HG02852 (cell line): ENCODE results near the gene HEPACAM.
"Not testable (repeated sequence)": the region's sequence is repeated elsewhere in the genome, so short reads cannot be mapped to it uniquely, and the experiment has no call there.

ENCODE experiments used
- ATAC-seq: cut with Tn5 transposase; IDR thresholded peaks from one replicate; pipeline ENCODE4 v1.9.1; 2021; ENCODE audit warnings: mild to moderate bottlenecking, moderate library complexity; ENCODE audit not compliant: unreplicated experiment

HEPACAM gene, protein sequence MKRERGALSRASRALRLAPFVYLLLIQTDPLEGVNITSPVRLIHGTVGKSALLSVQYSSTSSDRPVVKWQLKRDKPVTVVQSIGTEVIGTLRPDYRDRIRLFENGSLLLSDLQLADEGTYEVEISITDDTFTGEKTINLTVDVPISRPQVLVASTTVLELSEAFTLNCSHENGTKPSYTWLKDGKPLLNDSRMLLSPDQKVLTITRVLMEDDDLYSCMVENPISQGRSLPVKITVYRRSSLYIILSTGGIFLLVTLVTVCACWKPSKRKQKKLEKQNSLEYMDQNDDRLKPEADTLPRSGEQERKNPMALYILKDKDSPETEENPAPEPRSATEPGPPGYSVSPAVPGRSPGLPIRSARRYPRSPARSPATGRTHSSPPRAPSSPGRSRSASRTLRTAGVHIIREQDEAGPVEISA

DNA sequence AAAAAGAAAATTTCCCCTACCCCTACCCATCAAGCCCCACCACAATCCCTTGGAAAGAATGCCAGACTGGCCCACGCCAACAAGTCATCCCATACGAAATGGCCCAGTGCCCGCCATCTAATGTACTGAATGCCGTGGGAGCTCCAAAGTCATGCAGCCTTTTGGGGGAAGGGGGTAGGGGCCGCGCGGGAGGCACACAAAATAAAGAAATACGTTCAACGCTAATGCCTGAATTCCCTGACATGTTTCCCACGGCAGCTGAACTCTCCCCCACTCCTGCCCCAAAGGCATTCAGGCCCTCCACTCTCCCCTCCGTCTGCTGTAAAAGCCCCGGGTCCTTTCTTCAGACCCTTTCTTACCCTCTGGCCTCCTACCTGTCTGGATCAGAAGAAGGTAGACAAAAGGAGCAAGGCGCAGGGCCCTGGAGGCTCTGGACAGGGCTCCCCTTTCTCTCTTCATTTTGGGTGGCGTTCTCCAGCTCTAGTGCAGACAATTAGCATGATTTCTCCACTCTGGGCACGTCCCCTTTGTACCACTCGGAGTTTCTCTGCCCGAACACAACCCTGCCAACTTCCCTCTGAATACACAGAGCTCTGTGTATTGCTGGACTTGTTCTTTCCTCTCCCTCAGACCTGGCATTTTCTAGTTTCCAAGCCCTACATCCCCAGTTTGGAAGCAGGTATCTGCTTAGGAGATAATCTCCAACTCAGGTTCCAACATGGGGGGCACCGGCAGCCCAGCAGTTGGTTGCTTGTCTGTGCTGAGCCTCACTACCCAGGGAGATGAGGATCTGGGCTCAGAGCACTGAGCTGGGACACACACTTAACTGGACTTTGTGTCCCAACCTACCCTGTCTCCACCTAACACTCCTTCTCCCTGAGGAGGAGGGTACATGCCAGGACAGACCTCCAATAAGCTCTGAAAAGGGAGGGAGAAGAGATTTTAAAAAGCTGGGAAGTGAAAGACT is at the start of gene HEPACAM:
HEPACAM (minus strand) TSS at position 500 of the 967 bp plus-strand sequence; CDS start at position 459, 41 bp downstream.
- ATAC-seq: no peak

DNA sequence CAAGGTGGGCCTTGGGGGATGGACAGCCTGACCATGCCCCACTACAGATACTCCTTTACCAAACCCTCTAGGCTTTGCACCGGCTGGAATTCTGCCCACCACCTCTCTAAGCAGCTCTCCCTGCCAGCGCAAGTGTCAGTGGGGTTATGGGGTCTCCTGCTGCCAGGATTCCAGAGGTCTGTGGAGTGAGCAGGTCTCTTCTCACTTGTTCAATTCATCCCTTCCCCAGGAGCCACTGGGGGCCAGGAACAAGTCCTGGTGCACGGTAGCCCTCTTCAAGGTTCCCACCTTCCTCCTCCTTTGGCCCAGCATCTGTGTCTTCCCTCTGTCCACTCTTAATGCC is 48.6 kb upstream of the HEPACAM start:
- ATAC-seq: no peak

DNA sequence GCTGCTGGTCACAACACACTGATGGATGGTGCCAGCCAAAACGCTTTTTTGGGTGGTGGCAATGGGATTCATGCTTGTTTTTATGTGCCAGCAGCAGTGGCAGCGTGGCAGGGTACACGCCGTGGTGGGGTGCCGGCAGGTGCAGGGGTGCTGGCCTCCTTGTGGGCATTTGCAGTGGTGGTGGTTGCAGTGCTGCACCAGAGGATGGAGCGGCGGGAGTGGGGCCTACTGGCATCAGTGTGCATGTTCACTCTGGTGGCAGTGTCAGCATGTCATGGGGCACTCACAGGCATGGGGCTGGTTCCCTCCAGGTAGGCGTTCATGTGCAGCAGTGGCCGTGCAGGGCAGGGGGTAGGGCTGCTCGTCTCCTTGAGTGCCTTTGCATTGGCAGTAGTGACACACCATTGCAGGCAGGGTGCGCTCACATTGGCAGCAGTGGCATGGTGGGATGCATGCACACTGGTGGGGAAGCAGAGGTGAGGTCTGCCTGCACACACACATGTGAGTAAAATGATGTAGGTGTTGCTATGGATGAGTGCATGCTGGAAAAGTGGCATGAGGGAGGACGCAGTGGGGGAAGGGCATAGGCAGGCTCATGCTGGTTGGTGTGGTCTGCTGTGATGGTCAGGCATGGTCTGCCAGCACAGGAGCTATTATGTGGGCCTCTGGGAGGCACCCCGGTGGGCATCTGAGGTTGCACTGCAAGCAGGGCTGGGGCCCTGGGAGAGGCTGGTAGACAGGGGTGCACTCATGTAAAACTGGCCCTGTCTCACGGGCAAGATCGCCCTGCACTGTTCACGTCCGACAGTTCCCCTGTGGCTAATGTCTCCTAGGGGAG is 48.0 kb upstream of the HEPACAM start:
- no peak for ATAC-seq

DNA sequence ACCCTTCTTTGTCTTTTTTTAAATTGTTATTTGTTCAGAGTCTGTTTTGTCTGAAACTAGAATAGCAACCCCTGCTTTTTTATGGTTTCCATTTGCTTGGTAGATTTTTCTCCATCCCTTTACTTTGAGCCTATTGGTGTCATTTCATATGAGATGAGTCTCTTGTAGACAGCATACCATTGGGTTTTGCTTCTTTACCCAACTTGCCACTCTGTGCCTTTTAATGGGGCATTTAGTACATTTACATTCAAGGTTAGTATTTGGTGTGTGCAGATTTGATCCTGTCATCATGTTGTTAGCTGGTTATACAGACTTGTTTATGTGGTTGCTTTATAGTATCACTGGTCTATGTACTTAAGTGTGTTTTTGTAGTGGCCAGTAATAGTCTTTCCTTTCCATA is 46.2 kb upstream of the HEPACAM start:
- ATAC-seq: no peak

DNA sequence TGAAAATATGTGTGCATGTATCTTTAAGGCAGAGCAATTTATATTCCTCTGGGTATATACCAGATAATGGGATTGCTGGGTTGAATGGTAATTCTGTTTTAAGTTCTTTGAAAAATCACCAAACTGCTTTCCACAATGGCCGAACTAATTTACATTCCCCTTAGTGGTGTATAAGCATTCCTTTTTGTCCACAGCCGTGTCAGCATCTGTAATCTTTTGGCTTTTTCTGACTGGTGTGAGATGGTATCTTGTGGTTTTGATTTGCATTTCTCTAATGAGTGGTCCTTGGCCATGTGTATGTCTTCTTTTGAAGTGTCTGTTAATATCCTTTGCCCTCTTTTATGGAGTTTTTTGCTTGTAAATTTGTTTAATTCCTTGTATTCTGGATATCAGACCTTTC is 42.5 kb upstream of the HEPACAM start:
- ATAC-seq: no peak

DNA sequence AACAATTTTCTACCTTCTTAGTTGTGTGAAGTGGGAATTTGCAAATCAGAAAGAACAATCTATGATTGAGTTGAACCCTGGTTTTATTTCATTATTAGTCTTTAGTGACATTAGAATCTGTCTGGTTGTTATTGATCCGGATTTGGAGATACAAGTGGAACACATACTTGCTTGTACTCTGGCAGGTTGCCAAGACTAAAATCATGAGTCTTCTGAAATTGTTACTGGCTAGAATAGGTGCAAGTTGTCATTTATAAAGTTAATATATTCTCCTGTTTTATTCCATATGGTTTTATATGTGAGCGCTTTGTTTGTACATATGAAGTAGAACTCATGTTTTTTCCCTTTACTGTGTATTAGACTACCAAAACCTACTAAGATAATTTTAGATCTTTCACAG is 41.2 kb upstream of the HEPACAM start:
- ATAC-seq: no peak

DNA sequence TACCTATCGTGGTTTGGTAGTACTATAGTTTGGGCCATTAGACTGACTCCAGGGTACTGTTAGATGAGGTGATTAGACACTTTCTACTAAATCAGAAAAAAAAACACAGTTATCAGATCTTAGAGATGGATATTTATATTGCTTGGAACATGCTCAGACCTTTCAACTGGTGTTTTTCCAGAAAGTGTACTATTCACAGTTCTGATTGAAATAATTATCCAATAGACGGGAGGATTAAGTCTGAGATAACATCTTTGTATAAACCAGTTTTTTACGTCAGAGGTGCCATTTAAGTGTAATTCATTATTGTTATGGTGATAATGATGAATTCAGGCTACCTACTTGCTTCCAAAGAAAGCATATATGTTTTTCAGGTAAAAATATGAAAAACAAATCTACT is 40.7 kb upstream of the HEPACAM start:
- ATAC-seq: no peak

DNA sequence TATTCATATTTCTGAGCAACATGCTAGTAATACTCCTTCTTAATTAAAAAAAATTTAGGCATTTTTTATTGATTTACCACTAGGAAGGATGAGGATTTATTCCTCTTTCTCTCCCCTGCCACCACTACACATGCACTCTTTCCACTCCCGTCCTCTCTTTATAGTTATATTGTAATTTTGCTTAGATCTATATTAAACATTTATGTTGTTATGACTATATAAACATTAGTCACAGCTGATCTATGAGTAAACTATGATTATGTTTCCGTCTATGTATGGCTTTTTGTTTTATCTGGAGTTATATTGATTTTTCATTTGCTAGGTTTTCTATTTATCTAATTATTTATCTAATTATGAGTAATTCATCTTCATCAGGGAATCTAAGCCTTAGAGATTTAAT is 36.0 kb upstream of the HEPACAM start:
- no peak for ATAC-seq

DNA sequence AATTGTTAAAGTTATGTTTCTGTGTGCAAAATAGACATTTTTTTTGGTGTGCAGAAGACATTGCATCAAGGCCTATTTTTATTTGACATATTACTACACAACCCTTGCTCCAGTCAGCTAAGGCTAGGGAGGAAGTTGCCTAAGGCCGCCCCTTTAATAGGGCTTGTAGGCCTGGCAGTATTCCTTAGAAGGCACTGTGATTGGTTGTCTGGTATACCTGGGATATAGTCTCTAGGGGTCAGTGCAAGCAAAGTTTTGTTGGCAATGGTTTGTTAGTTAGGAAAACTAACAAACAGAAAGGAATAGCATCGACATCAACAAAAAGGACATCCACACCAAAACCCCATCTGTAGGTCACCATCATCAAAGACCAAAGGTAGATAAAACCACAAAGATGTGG is 35.1 kb upstream of the HEPACAM start:
- no peak for ATAC-seq

DNA sequence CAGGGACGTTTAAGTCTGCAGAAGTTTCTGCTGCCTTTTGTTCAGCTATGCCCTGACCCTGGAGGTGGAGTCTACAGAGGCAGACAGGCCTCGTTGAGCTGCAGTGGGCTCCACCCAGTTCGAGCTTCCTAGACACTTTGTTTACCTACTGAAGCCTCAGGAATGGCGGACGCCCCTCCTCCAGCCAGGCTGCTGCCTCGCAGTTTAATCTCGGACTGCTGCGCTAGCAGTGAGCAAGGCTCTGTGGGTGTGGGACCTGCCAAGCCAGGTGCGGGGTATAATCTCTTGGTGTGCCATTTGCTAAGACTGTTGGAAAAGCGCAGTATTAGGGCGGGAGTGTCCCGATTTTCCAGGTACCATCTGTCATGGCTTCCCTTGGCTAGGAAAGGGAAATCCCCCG is 32.4 kb upstream of the HEPACAM start:
- not testable (repeated sequence) for ATAC-seq

DNA sequence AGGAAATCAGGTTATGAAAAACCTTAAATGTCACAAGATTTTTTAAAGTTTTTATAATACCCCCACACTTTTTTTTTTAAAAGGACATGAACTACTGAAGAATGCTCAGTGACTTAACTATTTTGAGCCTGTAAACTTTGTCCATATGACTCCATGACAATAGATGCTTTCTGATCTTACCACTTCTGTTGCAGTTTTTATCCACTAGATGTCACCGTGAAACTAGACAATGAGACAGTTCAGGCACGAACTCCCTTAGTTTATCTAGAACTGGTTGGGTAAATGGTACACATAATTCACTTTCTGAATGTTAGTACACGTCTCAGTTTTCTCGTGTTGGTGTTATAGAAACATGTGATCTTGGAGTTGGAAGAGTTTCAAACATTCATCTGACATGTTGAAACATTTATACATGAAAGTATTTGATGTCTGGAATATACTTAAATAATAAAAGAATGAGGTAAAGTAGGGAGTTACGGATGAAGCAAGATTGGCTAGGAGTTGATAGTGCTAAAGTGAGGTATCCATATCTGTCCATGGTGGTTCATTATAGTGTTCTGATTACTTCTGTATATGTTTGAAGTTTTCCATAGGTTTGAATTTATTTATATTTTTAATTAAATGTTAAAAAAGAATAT is 26.2 kb upstream of the HEPACAM start:
- ATAC-seq: no peak

DNA sequence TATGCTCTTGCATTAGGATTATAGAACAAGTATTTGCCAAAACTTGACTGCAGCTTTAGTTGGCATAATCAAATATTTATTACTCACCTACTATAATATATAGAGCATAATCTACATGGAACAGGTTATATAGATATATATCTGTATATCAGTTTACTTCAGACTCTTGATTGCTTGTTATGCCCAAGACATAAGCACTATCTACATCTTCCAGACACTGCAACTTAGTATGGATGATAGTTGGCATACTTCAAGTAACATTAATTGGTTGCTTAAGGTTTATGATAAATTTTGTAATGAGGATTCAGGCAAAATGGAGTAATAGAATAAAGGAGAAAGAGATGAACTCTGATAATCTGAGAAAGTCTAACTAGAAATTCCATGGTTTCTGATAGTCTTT is 19.2 kb upstream of the HEPACAM start:
- no peak for ATAC-seq

DNA sequence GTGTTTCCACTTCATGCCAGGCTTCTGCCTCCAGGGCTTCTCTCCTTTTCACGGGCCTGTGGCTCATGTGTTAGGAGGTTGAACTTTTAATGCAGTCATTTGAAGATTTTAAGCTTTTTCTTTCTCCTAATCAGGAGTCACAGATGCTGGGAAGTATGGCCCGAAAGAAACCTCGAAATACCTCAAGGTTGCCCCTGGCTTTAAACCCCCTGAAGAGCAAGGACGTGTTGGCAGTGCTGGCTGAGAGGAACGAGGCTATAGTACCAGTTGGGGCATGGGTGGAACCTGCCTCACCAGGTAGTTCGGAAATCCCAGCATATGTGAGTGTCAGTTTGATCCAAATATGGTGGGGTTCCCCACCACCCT is 18.7 kb upstream of the HEPACAM start:
- no peak for ATAC-seq

DNA sequence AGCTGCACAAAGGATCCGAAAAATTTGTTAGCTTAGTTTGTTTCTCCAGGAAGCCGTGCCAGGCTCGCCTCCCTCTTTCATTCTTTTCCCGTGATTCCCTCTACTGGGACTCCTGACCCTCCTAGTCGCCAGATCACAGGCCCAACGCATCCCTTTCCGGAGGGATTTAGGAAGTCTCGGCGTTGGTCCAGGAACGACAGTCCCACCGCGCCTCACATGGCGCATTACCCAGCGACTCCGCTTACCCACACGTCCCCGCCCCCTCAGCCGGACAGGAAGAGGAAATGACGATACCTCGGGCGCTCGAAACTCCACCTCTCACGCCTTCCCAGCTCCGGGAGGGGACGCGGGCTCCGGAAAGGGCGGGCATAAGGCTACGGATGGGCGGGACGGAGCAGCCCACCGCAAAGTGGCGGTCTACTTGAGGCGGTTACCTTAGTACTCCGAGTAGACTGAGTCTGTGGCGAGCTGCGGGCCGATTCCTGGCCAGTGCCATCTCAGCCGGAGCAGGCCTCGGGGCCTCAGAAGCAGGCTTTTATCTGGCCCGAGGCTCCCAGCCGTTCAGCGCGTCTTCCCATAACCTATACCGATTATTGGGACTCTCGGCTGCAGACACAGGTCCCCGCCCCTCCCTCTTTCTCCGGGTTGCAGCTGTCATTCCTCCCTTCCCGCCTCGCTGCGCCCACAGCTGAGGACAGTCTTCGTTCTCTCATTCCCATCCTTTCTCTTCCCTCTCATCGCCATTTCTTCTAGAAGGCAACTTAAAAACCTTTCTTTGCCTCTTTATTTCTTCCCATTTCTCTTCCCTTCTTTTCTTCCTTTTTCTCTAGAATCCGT is 18.1 kb upstream of the HEPACAM start, which contains the start of gene CCDC15:
CCDC15 (plus strand) TSS at position 450 of the 837 bp plus-strand sequence. CDS start 531 bp downstream, outside the sequence.
- peak; percentile 99 for ATAC-seq

DNA sequence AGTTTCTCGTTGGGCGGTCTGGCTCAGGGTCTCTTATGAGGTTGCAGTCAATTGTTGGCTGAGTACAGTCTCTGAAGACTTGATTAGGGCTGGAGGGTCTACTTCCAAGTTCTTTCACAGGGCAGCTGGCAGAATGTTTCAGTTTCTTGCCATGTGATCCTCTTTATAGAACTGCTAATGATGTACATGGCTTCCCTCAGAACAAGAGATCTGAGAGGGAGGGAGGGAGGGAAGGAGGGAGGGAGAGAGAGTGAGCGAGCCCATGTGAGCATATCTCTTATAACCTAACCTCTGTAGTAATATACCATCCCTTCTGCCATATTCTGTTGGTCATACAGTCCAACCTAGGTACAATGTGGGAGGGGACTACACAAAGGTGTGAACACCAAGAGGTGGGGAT is 15.5 kb upstream of the HEPACAM start:
- ATAC-seq: no peak

DNA sequence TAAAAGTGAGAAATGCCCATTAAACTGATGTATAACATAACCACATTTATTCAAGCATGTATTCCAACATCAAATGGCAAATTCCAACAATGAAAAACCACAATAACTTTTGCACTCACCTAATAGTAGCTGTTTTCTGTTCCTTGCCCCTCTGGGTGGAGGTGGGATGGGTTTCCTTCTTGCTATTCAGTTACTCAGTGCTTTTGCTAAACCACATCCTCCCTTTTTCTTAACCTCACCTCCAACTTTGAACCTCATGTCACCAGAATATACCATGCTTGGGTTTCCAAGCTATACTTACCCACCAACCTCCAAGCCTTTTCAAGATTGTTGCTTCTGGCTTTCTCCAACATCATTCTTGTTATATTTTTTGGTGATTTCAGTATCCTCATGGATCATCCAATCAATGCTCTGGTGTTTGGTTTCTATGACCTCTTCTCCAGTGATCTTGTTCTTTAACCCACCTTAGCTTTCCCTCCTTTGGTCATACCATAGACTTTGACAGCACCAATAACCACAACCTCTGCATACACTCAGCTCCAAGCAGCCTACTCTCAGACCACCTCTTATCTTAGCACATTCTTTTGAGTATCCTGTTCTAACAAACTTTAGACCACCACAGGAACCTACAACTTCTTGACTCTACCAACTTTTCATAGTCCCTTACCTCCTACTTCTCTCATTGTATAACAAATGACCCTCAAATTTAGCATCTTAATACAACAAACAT is 14.9 kb upstream of the HEPACAM start:
- no peak for ATAC-seq

DNA sequence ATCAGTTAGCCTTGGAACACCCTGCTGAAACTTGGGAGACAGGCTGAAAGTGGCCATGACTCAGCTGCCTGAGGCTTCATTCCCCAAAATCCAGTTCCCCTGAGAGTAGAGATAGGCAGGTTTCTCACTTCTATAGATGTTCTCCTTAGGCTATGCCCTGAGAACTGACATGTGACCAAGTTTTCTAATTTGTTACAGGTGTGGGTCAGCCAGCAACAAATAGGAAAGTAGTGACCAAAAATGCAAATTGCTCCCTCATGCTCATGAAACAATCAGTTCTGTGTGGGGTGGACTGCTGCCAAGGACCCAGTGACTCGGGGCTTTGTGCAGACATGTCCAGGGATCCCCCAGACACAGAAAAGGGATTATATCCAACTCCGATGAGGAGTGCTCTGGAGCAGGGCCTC is 10.9 kb upstream of the HEPACAM start:
- no peak for ATAC-seq

DNA sequence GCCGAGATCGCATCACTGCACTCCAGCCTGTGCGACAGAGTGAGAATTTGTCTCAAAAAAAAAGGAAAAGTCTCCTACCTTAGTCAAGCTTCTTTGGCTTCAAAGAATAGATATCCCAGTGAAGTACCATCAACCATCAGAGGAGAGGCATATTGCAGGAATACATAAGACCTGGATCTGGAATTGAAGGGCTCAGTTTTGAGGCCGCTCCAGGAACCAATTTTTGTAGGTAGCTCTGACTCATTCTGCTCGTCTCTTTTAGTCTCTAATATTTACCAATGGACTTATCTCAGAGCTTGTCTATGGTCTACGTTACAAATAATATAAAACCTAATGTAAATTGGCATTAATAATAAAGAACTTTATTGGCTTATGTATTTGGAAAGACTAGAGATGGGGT is 10.0 kb upstream of the HEPACAM start:
- no peak for ATAC-seq

DNA sequence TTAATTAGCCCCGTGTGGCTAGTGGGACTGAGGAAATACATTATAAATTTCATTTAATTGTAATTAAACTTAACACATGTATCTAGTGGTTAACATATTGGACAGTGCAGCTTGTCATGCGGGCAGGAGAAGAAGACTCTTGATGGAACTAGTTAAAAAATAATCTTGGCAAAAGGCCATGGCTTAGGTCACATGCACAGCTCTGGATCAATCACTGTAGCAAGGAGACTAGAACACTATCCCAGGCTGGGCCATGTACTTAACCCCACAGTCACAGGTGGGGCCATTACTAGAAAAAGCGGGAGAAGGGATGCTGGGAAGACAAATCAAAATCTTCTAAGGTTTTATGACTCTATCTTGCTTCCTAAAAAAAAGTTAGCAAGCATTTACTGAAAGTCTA is 8.7 kb upstream of the HEPACAM start:
- ATAC-seq: no peak
